Activated B cell treated with CpG ODN at 0.5 μM for 24 hours (primary cell): Measurements from ENCODE around the gene CASP3. TPM values are rescaled to one million over a fixed set of nuclear protein-coding genes. Genes with fewer than 3 reads are reported as not detected.
"Not testable (repeated sequence)": the region's sequence is repeated elsewhere in the genome, so short reads cannot be mapped to it uniquely, and the experiment has no call there.

Source experiments
- ATAC-seq: fragments of 200-7000 bp; cut with Tn5 transposase; one replicate; pipeline ENCODE4 v1.10.0; 2021; ENCODE audit warnings: low read depth, mild to moderate bottlenecking, moderate library complexity
- CTCF ChIA-PET: fragments of 350-600 bp; sonication (Branson Sonifier 250); formaldehyde crosslinking; loops from one replicate; lab custom pipeline; 2021; ENCODE audit warnings: antibody characterized with exemption; lab: Charles Lee
- POLR2A ChIA-PET: fragments of 350-600 bp; sonication (Branson Sonifier 250); formaldehyde crosslinking; loops from one replicate; lab custom pipeline; 2021; ENCODE audit warnings: antibody characterized with exemption; lab: Charles Lee
- DNase-seq: peaks from one replicate; pipeline ENCODE4 v3.0.0; 2022
- H3K27ac Mint-ChIP-seq: one replicate; pipeline ENCODE4 v1.8.0; 2020; ENCODE audit warnings: mixed read lengths
- H3K27me3 Mint-ChIP-seq: one replicate; pipeline ENCODE4 v1.8.0; 2021; ENCODE audit warnings: mixed read lengths
- H3K36me3 Mint-ChIP-seq: one replicate; pipeline ENCODE4 v1.8.0; 2021; ENCODE audit warnings: low read depth, mixed read lengths
- H3K4me1 Mint-ChIP-seq: one replicate; pipeline ENCODE4 v1.8.0; 2021; ENCODE audit warnings: mixed read lengths
- H3K4me3 Mint-ChIP-seq: one replicate; pipeline ENCODE4 v1.8.0; 2020; ENCODE audit warnings: mild to moderate bottlenecking, mixed read lengths
- H3K9me3 Mint-ChIP-seq: one replicate; pipeline ENCODE4 v1.8.0; 2020; ENCODE audit warnings: mixed read lengths
- CTCF ChIP-seq: fragments of 200-600 bp; IDR thresholded peaks from one replicate; pipeline ENCODE4 v1.8.0; 2022; ENCODE audit warnings: antibody characterized with exemption, mild to moderate bottlenecking
- intact Hi-C: fragments of 100-400 bp; cut with micrococcal nuclease; formaldehyde crosslinking; loops from one replicate; pipeline ENCODE4 v1.15.1; 2024
- total RNA-seq: library from RNA; stranded (reverse); gene quantifications from 2 replicates; pipeline ENCODE4 v1.2.3, GENCODE V29; 2022

Gene CASP3
- total RNA-seq, 1 donor from 2014 or later, result 24.0 TPM

DNA sequence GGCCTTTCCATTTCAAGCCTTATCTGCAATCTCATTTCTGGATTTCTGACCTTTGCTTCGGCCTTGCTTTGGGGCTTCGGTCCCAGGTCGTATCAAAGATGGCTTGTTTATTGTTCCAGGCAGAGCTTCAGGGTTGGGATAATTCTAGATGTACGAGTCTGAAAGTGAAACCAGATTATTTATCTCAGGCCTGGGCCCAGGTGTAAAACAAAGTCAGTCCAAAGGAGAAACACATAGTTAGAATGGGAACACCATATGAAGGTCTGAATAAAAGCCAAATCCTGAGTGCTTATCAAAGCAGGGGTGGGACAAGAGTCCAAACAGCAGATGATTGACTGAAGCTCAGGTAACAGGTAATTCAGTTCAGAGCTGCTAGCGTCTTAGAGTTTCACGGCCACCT, 17.4 kb upstream of the CASP3 start:
- no peak for TF ChIP-seq CTCF
- POLR2A ChIA-PET, result interaction anchor here (0.5 kb wide), 1 partner anchor 81 kb away, joined by 4 read pairs; no protein-coding TSS in a partner anchor
- Mint-ChIP-seq H3K27me3 (no peaks in the 10 kb centered on the region), H3K4me3 (no peak overlapping the region), H3K27ac (no peak overlapping the region), H3K4me1 (peaks cover 11% of the 10 kb centered on the region), H3K36me3 (peaks cover 37% of the 10 kb centered on the region), H3K9me3 (no peaks in the 10 kb centered on the region)
- ATAC-seq (no peak), DNase-seq (no peak)
- CTCF ChIA-PET, result no interaction called here
- intact Hi-C loops, result no loop called here

GRCh38 chr4:184664445-184665210, 15.4 kb upstream of the CASP3 start:
- Mint-ChIP-seq H3K4me3 (no peak overlapping the region), H3K36me3 (peaks cover 34% of the 10 kb centered on the region), H3K4me1 (peaks cover 11% of the 10 kb centered on the region), H3K9me3 (no peaks in the 10 kb centered on the region), H3K27me3 (no peaks in the 10 kb centered on the region), H3K27ac (no peak overlapping the region)
- ATAC-seq (no peak), DNase-seq (no peak)
- ChIA-PET CTCF (no interaction called here), POLR2A (no interaction called here)
- TF ChIP-seq CTCF, result no peak
- intact Hi-C loops, result loop anchor here (5.0 kb wide), 1 partner anchor 38 kb away; no protein-coding TSS in a partner anchor

DNA sequence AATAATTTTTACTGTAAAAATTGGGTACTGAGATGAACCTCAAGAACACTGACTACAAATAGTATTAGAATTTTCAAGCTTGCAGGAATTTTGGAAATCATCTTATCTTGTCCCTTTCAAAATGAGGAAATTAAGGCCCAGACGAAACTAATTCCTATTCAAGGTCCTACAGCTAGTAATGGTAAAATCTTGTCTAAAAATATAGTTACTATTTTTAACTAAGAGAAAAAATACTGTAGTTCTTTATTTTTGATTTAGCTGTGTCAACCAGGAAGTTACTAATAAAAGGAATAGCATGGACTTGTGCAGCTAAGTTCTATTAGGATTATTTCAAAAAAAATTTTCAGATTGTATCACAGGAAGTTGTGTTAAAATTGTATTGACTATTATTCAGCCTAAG, 13.0 kb upstream of the CASP3 start:
- peaks cover 8% of the 10 kb centered on the region for H3K4me1 Mint-ChIP-seq
- ATAC-seq, result no peak
- no peaks in the 10 kb centered on the region for H3K9me3 Mint-ChIP-seq
- CTCF ChIA-PET, result no interaction called here
- H3K27me3 Mint-ChIP-seq, result no peaks in the 10 kb centered on the region
- no peak for TF ChIP-seq CTCF
- H3K27ac Mint-ChIP-seq, result no peak overlapping the region
- H3K4me3 Mint-ChIP-seq, result no peak overlapping the region
- peaks cover 23% of the 10 kb centered on the region for H3K36me3 Mint-ChIP-seq
- intact Hi-C loops, result loop anchor here (5.0 kb wide), 1 partner anchor 40 kb away; no protein-coding TSS in a partner anchor
- POLR2A ChIA-PET, result interaction anchor here (1.0 kb wide), 1 partner anchor 13 kb away, joined by 3 read pairs; the partner anchor contains the start of genes CASP3 and PRIMPOL
- DNase-seq, result no peak

- no peak for TF ChIP-seq CTCF
- H3K4me1 Mint-ChIP-seq, result peaks cover 17% of the 10 kb centered on the region
- no peak overlapping the region for H3K4me3 Mint-ChIP-seq
- H3K27ac Mint-ChIP-seq, result no peak overlapping the region
- no peaks in the 10 kb centered on the region for H3K9me3 Mint-ChIP-seq
- H3K27me3 Mint-ChIP-seq, result no peaks in the 10 kb centered on the region
- no peak for ATAC-seq
- POLR2A ChIA-PET, result interaction anchor here (1.0 kb wide), 1 partner anchor 12 kb away, joined by 3 read pairs; the partner anchor contains the start of genes CASP3 and PRIMPOL
- no peak for DNase-seq
- CTCF ChIA-PET, result no interaction called here
- peaks cover 13% of the 10 kb centered on the region for H3K36me3 Mint-ChIP-seq
- intact Hi-C loops, result loop anchor here (5.0 kb wide), 1 partner anchor 41 kb away; no protein-coding TSS in a partner anchor
These were observed 11.7 kb upstream of the CASP3 start for GRCh38 chr4:184660978-184661377.

DNA sequence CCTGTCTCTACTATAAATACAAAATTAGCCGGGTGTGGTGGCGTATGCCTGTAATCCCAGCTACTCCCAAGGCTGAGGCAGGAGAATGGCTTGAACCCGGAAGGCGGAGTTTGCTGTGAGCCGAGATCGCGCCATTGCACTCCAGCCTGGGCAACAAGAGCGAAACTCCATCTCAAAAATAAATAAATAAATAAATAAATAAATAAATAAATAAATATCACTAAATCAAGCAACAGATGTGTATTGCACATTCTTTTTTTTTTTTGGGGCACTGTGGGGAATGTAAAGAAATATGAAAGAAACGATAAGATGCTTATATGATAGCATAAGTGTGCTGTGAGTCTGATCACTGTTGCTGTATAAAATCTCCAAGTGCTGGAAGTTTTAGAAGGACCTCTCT, 8.6 kb upstream of the CASP3 start:
- intact Hi-C loops, ATAC-seq, CTCF ChIA-PET, H3K27me3 Mint-ChIP-seq, H3K27ac Mint-ChIP-seq, H3K9me3 Mint-ChIP-seq, H3K4me3 Mint-ChIP-seq, DNase-seq: not testable (repeated sequence)
- POLR2A ChIA-PET, result interaction anchor here (0.5 kb wide), 1 partner anchor 198 kb away, joined by 4 read pairs; no protein-coding TSS in a partner anchor
- peaks cover 17% of the 10 kb centered on the region for H3K4me1 Mint-ChIP-seq
- H3K36me3 Mint-ChIP-seq, result peaks cover 14% of the 10 kb centered on the region
